Measurements from ENCODE around the gene FUNDC1. TPM values are rescaled to one million over a fixed set of nuclear protein-coding genes. Genes with fewer than 3 reads are reported as not detected.

The FUNDC1 gene
- total and polyA plus RNA-seq, 2 donors = 15.1 to 16.7 TPM

DNA sequence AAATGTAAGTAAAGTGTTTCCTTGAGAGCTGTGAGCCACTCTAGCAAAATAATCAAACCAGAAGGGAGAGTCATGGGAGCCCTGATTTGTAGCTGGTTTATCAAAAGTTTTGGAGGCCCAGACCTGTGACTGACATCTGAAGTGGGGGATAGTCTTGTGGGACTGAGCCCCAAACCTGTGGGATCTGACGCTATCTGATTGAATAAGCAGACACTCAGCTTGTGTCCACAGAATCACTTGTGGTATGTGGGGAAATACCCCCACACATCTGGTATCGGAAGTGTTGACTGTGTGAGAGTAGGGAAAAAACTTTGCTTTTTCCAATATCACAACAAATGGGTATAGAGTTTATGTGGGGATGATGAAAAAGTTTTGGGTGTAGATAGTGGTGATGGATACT, 35.4 kb downstream of the FUNDC1 start:
- Histone ChIP-seq H3K4me3 (ENCODE audit: low read depth, low read length) (no peak overlapping the region), H3K4me1 (ENCODE audit: insufficient read depth) (no peaks in the 10 kb centered on the region)
- WGBS = 90% methylated on average over 2 of the region's 2 CpGs

DNA sequence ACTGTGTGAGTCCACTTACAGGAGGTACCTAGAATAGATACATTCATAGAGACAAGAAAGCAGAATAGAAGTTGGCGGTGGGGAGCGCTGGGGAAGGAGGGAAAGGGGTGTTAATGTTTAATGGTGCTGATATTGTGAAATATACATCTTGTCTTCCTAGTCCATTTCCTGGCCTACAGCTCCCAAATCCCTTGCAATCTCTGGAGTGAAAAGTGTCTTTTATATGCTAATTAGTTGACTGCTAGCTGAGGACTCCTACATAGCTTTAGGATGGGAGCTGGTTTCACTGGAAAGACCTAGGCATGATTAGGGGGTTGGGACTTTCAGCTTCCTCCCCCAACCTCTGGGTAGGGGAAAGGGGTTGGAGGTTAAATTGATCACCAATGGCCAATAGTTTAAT, 36.0 kb downstream of the FUNDC1 start:
- no peaks in the 10 kb centered on the region for H3K4me1 ChIP-seq (ENCODE audit: insufficient read depth)
- H3K27ac ChIP-seq (ENCODE audit: low read depth) = no peak overlapping the region
- H3K4me3 ChIP-seq (ENCODE audit: low read depth, low read length) = no peak overlapping the region
- no peaks in the 10 kb centered on the region for H3K36me3 ChIP-seq (ENCODE audit: insufficient read depth)
- 98% methylated on average over 2 of the region's 2 CpGs for WGBS
- no peak for DNase-seq (ENCODE audit: extremely low spot score)

More for the DNA sequence above, 35.4 kb downstream of the FUNDC1 start:
- no peak for DNase-seq (ENCODE audit: extremely low spot score)
- Histone ChIP-seq H3K27ac (ENCODE audit: low read depth) (no peak overlapping the region), H3K36me3 (ENCODE audit: insufficient read depth) (no peaks in the 10 kb centered on the region)

- Histone ChIP-seq H3K36me3 (ENCODE audit: insufficient read depth) (no peaks in the 10 kb centered on the region), H3K4me3 (ENCODE audit: low read depth, low read length) (no peak overlapping the region), H3K27ac (ENCODE audit: low read depth) (no peak overlapping the region), H3K4me1 (ENCODE audit: insufficient read depth) (no peaks in the 10 kb centered on the region)
- WGBS = 68% methylated on average over 4 of the region's 4 CpGs
- DNase-seq (ENCODE audit: extremely low spot score) = no peak
Observed at GRCh38 chrX:44503560-44503959, 39.1 kb downstream of the FUNDC1 start.

- Histone ChIP-seq H3K4me3 (ENCODE audit: low read depth, low read length) (no peak overlapping the region), H3K27ac (ENCODE audit: low read depth) (no peak overlapping the region), H3K36me3 (ENCODE audit: insufficient read depth) (no peaks in the 10 kb centered on the region), H3K4me1 (ENCODE audit: insufficient read depth) (no peaks in the 10 kb centered on the region)
- 98% methylated on average over 1 of the region's 1 CpG for WGBS
- no peak for DNase-seq (ENCODE audit: extremely low spot score)
Observed at GRCh38 chrX:44495091-44495490, 47.6 kb downstream of the FUNDC1 start.

- H3K4me3 ChIP-seq (ENCODE audit: low read depth, low read length) = no peak overlapping the region
- no peak overlapping the region for H3K27ac ChIP-seq (ENCODE audit: low read depth)
- DNase-seq (ENCODE audit: extremely low spot score) = no peak
- no peaks in the 10 kb centered on the region for H3K36me3 ChIP-seq (ENCODE audit: insufficient read depth)
- WGBS = 83% methylated on average over 4 of the region's 4 CpGs
- no peaks in the 10 kb centered on the region for H3K4me1 ChIP-seq (ENCODE audit: insufficient read depth)
Observed at GRCh38 chrX:44494357-44494756, 48.3 kb downstream of the FUNDC1 start.

- no peaks in the 10 kb centered on the region for H3K36me3 ChIP-seq (ENCODE audit: insufficient read depth)
- DNase-seq (ENCODE audit: extremely low spot score) = no peak
- H3K4me1 ChIP-seq (ENCODE audit: insufficient read depth) = no peaks in the 10 kb centered on the region
- H3K27ac ChIP-seq (ENCODE audit: low read depth) = no peak overlapping the region
- no peak overlapping the region for H3K4me3 ChIP-seq (ENCODE audit: low read depth, low read length)
- WGBS = 53% methylated on average over 4 of the region's 4 CpGs
Observed at GRCh38 chrX:44489515-44489914, 53.1 kb downstream of the FUNDC1 start.

GRCh38 chrX:44484607-44485146, 58.0 kb downstream of the FUNDC1 start:
- Histone ChIP-seq H3K4me3 (ENCODE audit: low read depth, low read length) (no peak overlapping the region), H3K4me1 (ENCODE audit: insufficient read depth) (no peaks in the 10 kb centered on the region), H3K36me3 (ENCODE audit: insufficient read depth) (no peaks in the 10 kb centered on the region), H3K27ac (ENCODE audit: low read depth) (no peak overlapping the region)
- no peak for DNase-seq (ENCODE audit: extremely low spot score)
- WGBS = 98% methylated on average over 4 of the region's 4 CpGs

- Histone ChIP-seq H3K27ac (ENCODE audit: low read depth) (no peak overlapping the region), H3K4me3 (ENCODE audit: low read depth, low read length) (no peak overlapping the region), H3K36me3 (ENCODE audit: insufficient read depth) (no peaks in the 10 kb centered on the region), H3K4me1 (ENCODE audit: insufficient read depth) (no peaks in the 10 kb centered on the region)
- 92% methylated on average over 8 of the region's 8 CpGs for WGBS
- DNase-seq (ENCODE audit: extremely low spot score) = no peak
Observed at GRCh38 chrX:44483965-44484606, 58.6 kb downstream of the FUNDC1 start.

- 95% methylated on average over 1 of the region's 1 CpG for WGBS
- no peaks in the 10 kb centered on the region for H3K36me3 ChIP-seq (ENCODE audit: insufficient read depth)
- no peak overlapping the region for H3K4me3 ChIP-seq (ENCODE audit: low read depth, low read length)
- H3K4me1 ChIP-seq (ENCODE audit: insufficient read depth) = no peaks in the 10 kb centered on the region
- H3K27ac ChIP-seq (ENCODE audit: low read depth) = no peak overlapping the region
- DNase-seq (ENCODE audit: extremely low spot score) = no peak
Observed at GRCh38 chrX:44482575-44482974, 60.1 kb downstream of the FUNDC1 start.

DNA sequence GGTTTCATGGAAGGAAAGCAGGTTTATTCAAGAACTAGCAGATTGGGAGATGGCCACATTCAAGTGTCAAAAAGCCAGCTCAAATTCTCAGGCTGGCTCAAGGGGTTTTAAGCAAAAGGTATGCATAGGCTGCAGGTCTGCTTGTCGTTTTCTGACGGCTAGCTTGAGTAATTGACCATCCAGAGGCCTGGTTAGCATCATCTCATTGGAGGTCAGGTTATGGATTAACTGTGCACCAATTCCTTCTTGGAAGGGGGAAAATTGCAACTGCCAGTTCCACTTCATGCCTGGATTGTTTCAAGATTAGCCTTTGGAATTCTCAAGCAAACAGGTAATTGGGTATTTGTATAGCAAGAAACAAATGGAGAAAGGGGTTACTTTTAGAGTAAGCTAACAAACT, 62.1 kb downstream of the FUNDC1 start:
- no peak overlapping the region for H3K4me3 ChIP-seq (ENCODE audit: low read depth, low read length)
- DNase-seq (ENCODE audit: extremely low spot score) = no peak
- no peaks in the 10 kb centered on the region for H3K36me3 ChIP-seq (ENCODE audit: insufficient read depth)
- no peaks in the 10 kb centered on the region for H3K4me1 ChIP-seq (ENCODE audit: insufficient read depth)
- WGBS = 46% methylated on average over 2 of the region's 2 CpGs
- no peak overlapping the region for H3K27ac ChIP-seq (ENCODE audit: low read depth)

- H3K27ac ChIP-seq (ENCODE audit: low read depth) = no peak overlapping the region
- H3K4me1 ChIP-seq (ENCODE audit: insufficient read depth) = no peaks in the 10 kb centered on the region
- 69% methylated on average over 2 of the region's 2 CpGs for WGBS
- no peaks in the 10 kb centered on the region for H3K36me3 ChIP-seq (ENCODE audit: insufficient read depth)
- no peak for DNase-seq (ENCODE audit: extremely low spot score)
- H3K4me3 ChIP-seq (ENCODE audit: low read depth, low read length) = no peak overlapping the region
Observed at GRCh38 chrX:44474410-44474809, 68.2 kb downstream of the FUNDC1 start.

Other genes starting within 250 kb of the FUNDC1 start
- 6.1 TPM for gene EFHC2, start 199.2 kb downstream of the FUNDC1 start, total RNA-seq
- 2.0 TPM for gene EFHC2, start 199.2 kb downstream of the FUNDC1 start, polyA plus RNA-seq